NCI-H526 treated with DMSO at 0.1 percent for 48 hours (cell line): ENCODE results near the gene MCF2L2.
"Not testable (repeated sequence)": the region's sequence is repeated elsewhere in the genome, so short reads cannot be mapped to it uniquely, and the experiment has no call there.

Experiments
- DNase-seq: peaks from one replicate; lab custom pipeline; 2025; lab: John Stamatoyannopoulos, UW

The MCF2L2 gene

DNA sequence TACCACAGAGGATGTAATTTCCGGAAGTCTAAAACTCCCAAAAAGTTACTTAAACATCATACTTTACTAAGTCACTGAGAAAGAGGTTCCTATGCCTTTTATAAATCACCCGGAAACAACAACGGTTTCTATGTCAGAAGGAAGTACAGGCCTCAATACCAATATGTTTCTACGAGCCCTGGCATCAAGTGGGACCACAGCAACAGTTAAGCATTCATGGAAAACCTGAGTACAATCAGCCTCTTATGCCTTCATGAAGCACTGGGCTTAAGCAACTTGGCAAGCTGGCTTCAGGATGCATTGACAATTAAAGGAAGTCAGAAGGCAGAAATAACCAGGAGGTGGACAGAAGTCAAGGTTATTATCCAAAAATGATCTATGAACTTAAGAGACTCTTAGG is 194.5 kb downstream of the MCF2L2 start:
- no peak for DNase-seq

GRCh38 chr3:183230826-183231225 is 197.6 kb downstream of the MCF2L2 start:
- DNase-seq, result no peak

- not testable (repeated sequence) for DNase-seq
These were observed 198.2 kb downstream of the MCF2L2 start for GRCh38 chr3:183230251-183230650.

DNA sequence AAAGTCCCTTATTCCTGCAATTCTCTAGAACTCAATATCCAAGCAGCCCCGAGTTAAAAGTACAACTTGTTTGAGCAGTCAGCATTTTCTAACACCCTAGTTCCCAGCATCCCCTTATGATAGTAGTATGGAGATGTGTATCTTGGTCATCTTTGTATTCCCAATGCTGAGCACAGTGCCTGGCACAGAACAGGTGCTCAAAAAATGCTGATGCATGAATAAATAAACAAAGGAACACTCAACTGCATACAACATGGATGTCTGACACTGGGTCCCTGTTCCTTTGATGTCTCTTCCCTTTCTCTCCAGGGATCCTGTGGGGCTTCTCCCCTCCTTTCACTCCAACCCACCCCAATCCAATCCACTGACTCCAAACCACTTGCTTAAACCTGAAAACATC is 199.2 kb downstream of the MCF2L2 start:
- DNase-seq, result no peak

- no peak for DNase-seq
These were observed 200.8 kb downstream of the MCF2L2 start for GRCh38 chr3:183227586-183227985.

DNA sequence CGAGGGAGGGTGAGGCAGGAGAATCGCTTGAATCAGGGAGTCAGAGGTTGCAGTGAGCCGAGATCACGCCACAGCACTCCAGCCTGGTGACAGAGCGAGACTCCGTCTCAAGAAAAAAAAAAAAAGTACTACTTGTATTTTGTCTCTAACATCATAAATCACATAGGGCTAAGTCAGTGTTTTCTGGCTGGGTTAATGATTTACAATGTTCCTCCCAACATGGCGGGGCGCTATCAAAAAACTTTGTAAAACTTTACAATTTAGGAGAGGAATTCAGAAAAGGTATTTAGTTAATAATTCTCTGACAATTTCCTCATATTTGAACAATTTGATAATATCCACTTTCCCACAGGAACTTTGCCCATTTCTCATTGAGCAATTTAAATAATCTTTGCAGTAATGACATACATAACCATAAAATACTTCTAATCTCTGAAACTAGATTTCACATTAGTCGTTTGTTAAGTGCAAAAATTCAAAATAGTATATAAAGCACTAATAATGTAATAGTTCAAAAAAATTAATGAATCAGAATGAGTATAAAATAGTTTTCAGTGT is 202.0 kb downstream of the MCF2L2 start:
- no peak for DNase-seq

DNA sequence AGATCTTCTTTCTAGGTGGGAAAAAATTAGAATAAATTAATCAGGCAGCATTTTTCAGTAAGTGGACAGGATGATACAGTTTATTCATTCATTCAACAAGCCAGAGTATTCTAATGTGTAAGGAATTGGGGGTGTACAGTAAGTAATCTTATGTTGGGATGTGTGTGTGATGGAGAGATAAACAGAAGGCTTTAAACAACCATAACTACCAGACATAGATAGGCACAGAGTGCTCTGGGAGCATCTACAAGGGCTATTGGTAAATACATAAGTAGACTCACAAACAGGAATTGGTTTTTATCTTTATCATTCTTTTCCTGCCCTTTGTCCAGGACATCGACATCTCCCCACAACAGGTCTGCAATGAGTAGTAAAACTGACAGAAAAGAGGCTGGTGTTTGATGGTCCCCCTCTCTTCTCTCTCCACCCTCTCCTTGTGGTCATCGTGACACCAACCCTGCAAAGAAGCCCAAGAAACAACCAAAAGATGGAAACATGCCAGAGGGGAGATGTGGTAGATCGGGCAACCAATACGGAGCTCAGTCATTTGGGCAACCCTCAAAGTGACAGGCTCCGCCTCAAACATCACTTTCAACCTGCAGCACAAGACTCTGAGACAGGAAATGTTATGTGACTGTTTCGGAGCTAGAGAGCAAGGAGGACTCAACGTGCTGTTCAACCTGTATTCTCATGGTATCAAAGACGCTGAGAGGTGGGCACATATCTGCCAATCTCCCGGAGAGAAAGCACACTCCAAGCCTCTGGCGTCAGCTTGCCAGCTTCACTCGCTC is 204.0 kb downstream of the MCF2L2 start:
- DNase-seq, result no peak

DNA sequence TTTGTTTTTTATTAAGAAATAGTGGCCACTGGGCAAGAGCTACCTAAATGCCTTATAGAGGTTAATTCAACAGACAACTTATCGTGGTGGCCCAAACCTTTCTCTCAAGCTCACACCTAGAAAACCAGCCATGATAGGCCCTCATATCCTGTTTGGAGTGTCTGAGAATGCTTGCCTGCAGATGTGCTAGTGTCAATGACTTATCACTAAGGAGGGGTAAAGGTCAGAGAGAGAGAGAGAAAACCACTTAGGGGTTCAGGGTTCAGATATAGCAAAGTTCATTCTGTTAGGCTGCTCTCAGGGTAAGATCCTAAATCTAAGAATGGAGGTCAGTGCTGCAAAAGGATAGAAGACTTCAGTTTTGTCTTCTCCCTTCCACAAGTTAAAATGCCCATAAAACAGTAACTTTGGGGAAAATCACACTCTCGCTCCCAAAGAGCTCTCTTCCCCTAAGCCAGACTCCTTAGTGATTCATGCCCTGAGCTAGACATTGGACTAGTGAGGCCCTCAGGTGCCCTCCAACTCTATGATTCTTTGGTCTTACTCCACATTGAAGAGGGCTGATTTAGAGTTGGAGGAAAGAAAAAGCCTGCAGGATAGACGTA is 205.7 kb downstream of the MCF2L2 start:
- no peak for DNase-seq

- peak; percentile 82 for DNase-seq
These were observed 207.6 kb downstream of the MCF2L2 start for GRCh38 chr3:183220828-183221227.

GRCh38 chr3:183218826-183219225 is 209.6 kb downstream of the MCF2L2 start:
- no peak for DNase-seq

DNA sequence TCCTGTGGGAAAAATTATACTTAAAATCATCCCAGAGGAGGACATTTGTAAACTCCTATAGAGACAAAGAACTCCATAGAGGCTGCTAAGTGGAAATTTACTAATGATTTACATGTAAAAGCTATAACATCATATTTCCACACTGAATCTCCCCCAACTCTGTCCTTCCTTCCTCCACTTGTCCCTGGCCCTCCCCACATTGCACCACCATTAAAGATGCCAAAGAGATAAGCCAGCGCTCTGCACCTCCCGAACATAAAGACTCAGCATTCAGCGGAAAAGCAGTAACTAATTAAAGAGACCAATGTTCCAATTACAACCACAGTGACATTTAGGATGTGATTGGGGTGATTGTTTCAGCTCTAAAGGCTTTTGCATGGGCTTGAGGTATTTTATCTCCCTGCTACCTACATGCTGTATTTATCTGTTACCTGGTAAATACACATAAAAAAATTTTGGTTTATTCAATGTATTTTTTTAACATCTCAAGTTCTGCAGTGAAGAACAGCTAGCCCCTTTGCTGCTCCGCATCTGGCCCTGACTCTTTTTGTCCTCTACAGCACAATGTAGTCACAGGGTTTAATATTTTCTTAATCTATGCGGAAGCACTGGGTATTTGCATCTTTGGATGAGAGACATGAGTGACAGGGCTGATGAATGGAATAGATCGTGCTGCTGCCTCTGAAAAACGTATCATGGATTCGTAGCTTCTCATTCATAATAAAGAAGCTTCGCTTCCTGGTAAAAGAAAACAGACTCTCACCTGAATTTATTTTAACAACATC is 210.7 kb downstream of the MCF2L2 start:
- DNase-seq, result peak; percentile 91

GRCh38 chr3:183215591-183216202 is 212.7 kb downstream of the MCF2L2 start:
- DNase-seq, result no peak

- no peak for DNase-seq
These were observed 214.2 kb downstream of the MCF2L2 start for GRCh38 chr3:183214277-183214612.

DNA sequence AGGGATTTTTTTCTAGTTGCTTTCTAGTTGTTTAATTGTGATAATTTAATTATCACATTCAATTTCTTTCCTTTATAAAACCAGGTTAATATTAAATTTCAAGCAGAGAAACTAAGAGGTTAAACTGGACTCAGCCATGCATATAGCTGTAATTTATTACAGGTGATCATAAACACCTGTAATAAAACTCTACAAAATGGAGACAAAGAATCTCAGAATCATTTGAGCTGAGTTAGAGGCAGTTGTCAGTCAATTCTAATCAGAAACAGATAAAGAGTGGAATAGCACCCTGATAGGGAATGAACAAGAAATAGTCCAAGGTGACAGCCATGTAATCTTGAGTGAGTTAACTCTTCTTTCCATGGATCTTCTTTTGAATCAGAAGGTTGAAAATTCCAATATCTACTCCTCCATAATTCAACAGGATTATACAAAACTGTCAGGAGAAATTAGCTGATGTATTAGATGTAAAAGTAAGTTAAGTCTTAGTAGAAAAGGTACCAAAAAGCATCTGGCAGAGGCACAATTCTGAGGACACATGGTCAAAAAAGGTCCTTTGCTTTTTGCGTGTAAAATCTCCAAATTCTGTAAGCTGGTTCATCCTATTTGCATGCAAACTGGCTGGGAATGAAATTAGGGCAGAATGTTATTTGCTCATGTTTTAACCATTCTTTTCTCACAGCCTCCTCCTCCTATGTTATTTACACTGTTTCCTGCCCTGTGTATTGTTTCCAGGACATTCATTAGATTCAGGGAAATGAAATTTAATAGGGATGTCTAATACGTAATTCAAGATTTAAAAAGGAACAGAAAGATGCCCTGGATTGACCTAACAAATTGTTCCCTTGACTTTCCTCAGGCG is 214.8 kb downstream of the MCF2L2 start:
- peak; percentile 48 for DNase-seq

DNA sequence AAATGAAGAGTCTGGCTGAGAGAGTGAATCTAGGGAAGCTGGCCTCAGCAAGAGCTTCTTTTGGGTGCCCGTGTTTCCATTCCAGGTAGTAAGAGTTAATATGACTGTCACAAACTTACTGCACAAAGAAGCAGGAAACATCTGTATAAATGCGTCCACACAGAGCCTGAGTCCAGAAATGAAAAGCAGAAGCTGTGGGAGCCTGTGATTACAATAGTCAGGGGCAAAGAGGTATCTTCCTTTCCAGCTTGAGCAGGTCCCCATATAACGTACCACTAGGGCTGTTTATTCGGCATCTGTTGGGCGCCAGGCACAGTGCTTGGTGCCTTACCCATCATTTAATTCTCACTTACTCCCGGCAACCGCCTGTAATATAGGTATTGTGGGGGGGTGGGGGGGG is 215.9 kb downstream of the MCF2L2 start:
- DNase-seq, result no peak

DNA sequence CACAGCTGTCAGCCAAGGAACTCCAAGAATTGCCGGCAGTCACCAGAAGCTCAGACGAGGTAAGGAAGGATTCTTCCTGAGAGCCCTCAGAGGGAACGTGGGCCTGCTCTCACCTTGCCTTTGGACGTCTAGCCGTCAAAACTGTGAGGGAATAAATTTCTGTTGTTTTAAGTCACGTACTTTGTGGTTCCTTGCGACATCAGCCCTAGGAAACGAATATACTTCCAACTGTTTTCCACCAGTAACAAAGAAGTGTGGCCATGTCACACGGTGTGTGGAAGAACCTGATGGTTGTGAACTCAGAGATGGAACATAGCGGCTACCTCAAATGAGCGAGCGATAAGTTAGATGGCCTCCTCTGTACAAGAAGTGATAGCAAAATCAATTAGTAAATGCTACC is 216.3 kb downstream of the MCF2L2 start:
- DNase-seq, result no peak

GRCh38 chr3:183211352-183211751 is 217.1 kb downstream of the MCF2L2 start:
- no peak for DNase-seq

DNA sequence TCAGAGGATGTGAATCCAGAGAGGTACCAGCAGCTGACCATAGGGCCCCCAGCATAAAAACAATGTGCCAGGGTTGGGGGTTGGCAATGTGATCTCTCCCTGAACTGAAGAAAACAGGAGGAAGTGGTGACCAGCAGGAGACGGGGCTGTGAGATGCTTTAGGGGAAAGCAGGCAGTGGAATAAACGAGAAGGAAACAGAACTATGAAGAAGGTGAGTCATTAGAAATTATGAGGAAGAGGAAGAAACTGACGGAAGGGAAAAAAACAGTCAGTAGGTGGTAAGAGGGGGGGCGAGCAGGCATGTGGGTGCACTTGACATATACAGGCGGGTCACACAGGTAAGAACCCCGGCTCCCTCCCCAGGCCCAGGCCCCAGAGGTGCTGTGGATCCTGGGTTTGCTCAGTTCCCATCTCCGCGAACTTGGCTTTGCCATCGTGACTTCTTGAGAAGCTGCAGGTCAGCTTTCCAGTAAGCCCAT is 217.5 kb downstream of the MCF2L2 start:
- no peak for DNase-seq

DNA sequence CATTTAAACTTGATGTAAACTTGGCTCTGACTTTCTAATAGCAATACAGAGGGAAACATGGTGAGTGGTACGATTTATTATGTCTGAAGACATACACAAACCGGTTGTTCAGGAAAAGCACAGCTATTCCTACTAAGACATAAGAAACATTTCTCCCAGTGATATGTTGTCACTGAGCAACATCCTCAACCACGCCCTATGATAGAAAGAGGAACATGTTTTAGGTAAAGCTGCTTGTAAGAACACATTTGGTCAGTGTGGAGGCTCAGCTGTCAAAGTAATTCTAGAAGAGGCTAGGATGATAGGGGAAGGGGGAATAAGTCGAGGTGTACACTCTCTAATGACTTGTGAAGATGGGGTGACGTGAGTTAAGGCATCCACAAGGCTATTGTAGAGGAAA is 218.1 kb downstream of the MCF2L2 start:
- DNase-seq, result no peak

DNA sequence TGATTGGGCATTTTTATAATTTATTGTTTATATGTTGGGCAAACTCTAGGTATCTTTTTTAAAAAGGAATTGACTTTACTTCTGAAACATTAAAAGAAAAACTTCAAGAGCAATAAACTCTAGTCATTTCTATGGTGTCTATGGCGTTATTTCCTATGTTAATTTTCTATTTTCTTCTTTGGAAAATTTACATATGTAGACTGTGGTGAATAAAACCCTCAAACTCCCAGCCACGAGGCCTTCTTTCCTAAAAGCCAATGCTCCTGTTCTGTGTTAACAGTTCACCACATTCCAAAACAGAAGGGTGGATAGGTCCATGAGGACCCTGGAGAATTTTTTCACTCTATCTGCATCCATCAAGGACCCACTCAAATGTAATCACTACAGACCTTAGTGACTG is 219.6 kb downstream of the MCF2L2 start:
- DNase-seq, result no peak

DNA sequence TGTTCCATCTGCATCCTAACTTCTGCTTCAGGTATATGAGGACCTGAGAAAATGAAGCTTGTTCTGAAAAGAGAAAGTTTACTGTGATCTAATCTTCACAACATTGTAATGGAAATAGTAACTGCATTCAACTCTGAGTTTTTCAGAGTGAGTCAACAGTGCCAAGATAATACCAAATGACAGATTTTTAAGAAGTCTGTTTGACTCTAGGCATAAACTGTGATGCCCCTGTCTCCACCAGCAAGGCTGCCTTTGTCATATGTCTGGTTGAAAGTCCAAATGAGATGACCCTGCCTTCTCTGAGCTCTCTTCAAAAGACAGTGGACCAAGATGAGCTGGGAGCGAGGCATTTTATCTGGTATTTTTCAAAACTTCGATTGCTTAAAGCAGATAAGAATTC is 220.2 kb downstream of the MCF2L2 start:
- DNase-seq, result no peak
